HEK293 (cell line): ENCODE measurements around the gene RHBDL2.

Experiments used
- CTCF ChIA-PET: fragments of 350-600 bp; formaldehyde crosslinking; extraction: SDS; loops from one replicate; lab custom pipeline; 2021; ENCODE audit warnings: antibody characterized with exemption; lab: Yijun Ruan, JAX
- POLR2A ChIA-PET: fragments of 300-600 bp; formaldehyde crosslinking; extraction: SDS; loops from one replicate; lab custom pipeline; 2020; ENCODE audit warnings: antibody characterized with exemption, inconsistent platforms; lab: Yijun Ruan, JAX
- H3K27ac ChIP-seq: fragments of 200-500 bp; sonication (Bioruptor generic); 2 replicates; pipeline ENCODE4 v1.5.1; 2014; ENCODE audit warnings: low read depth, low read length, control low read depth, inconsistent platforms; ENCODE audit errors: extremely low read depth
- H3K36me3 ChIP-seq, 2 experiments: fragments of 200-500 bp in 1 of 2; sonication (Bioruptor generic) in 1 of 2; 1 replicate in 1 of 2; 2 replicates in 1 of 2; pipeline ENCODE4 v1.5.1; 2014 to 2017; ENCODE audit warnings: inconsistent platforms in 2 of 2, low read length in 2 of 2; ENCODE audit not compliant: control insufficient read depth in 2 of 2, insufficient read depth in 1 of 2
- H3K4me1 ChIP-seq: fragments of 200-500 bp; sonication (Bioruptor generic); 2 replicates; pipeline ENCODE4 v1.5.1; 2014; ENCODE audit warnings: mild to moderate bottlenecking, low read length, inconsistent platforms; ENCODE audit not compliant: control insufficient read depth, insufficient read depth
- H3K4me3 ChIP-seq: 2 replicates; pipeline ENCODE4 v1.5.1; 2011; ENCODE audit warnings: low read depth, mild to moderate bottlenecking, control low read depth, low read length, moderate library complexity
- H3K9me3 ChIP-seq: fragments of 200-500 bp; sonication (Bioruptor generic); 2 replicates; pipeline ENCODE4 v1.5.1; 2014; ENCODE audit warnings: low read depth, low read length, inconsistent platforms; ENCODE audit not compliant: control insufficient read depth, insufficient read depth
- MYNN ChIP-seq: fragments of 450-650 bp; formaldehyde crosslinking; IDR thresholded peaks from 2 replicates; pipeline ENCODE4 v1.5.1; 2016; ENCODE audit warnings: missing biosample characterization, missing genetic modification characterization, borderline replicate concordance
- OSR2 ChIP-seq: fragments of 450-650 bp; formaldehyde crosslinking; IDR thresholded peaks from 2 replicates; pipeline ENCODE4 v1.5.1; 2016; ENCODE audit warnings: missing biosample characterization, missing genetic modification characterization
- PRDM2 ChIP-seq: fragments of 450-650 bp; formaldehyde crosslinking; IDR thresholded peaks from 2 replicates; pipeline ENCODE4 v1.5.1; 2016; ENCODE audit warnings: missing biosample characterization, missing genetic modification characterization, borderline replicate concordance
- REPIN1 ChIP-seq: fragments of 450-650 bp; formaldehyde crosslinking; IDR thresholded peaks from 2 replicates; pipeline ENCODE4 v1.5.1; 2017; ENCODE audit warnings: missing biosample characterization, missing genetic modification characterization, low read depth
- SCRT1 ChIP-seq: fragments of 450-650 bp; formaldehyde crosslinking; IDR thresholded peaks from 2 replicates; pipeline ENCODE4 v1.5.1; 2016; ENCODE audit warnings: missing biosample characterization, missing genetic modification characterization, borderline replicate concordance
- SCRT2 ChIP-seq: fragments of 450-650 bp; formaldehyde crosslinking; IDR thresholded peaks from 2 replicates; pipeline ENCODE4 v1.5.1; 2016; ENCODE audit warnings: missing biosample characterization, missing genetic modification characterization
- SP3 ChIP-seq: fragments of 450-650 bp; formaldehyde crosslinking; IDR thresholded peaks from 2 replicates; pipeline ENCODE4 v1.5.1; 2016; ENCODE audit warnings: missing biosample characterization, missing genetic modification characterization
- ZBTB17 ChIP-seq: fragments of 450-650 bp; formaldehyde crosslinking; IDR thresholded peaks from 2 replicates; pipeline ENCODE4 v1.5.1; 2016; ENCODE audit warnings: missing biosample characterization, missing genetic modification characterization
- ZFP3 ChIP-seq: fragments of 450-650 bp; formaldehyde crosslinking; IDR thresholded peaks from 2 replicates; pipeline ENCODE4 v1.5.1; 2016; ENCODE audit warnings: low read depth, missing biosample characterization, missing genetic modification characterization
- ZFP69B ChIP-seq: fragments of 450-650 bp; formaldehyde crosslinking; IDR thresholded peaks from 2 replicates; pipeline ENCODE4 v1.5.1; 2016; ENCODE audit warnings: missing biosample characterization, missing genetic modification characterization
- ZNF133 ChIP-seq: fragments of 450-650 bp; formaldehyde crosslinking; IDR thresholded peaks from 2 replicates; pipeline ENCODE4 v1.5.1; 2016; ENCODE audit warnings: missing biosample characterization, missing genetic modification characterization
- ZNF148 ChIP-seq: fragments of 450-650 bp; formaldehyde crosslinking; IDR thresholded peaks from 2 replicates; pipeline ENCODE4 v1.5.0; 2017; ENCODE audit warnings: missing biosample characterization, missing genetic modification characterization, borderline replicate concordance
- ZNF18 ChIP-seq: fragments of 450-650 bp; formaldehyde crosslinking; IDR thresholded peaks from 2 replicates; pipeline ENCODE4 v1.5.1; 2016; ENCODE audit warnings: missing biosample characterization, missing genetic modification characterization
- ZNF274 ChIP-seq, 2 experiments: fragments of 200-500 bp in 1 of 2; fragments of 450-650 bp in 1 of 2; sonication (Bioruptor generic) in 1 of 2; formaldehyde crosslinking in 1 of 2; IDR thresholded peaks; 2 replicates each; pipeline versions ENCODE4 v1.5.1 to v1.6.1; 2014 to 2016; ENCODE audit warnings: borderline replicate concordance in 1 of 2, inconsistent platforms in 1 of 2, low read length in 1 of 2, missing biosample characterization in 1 of 2, missing genetic modification characterization in 1 of 2
- ZNF292 ChIP-seq: fragments of 450-650 bp; formaldehyde crosslinking; IDR thresholded peaks from 2 replicates; pipeline ENCODE4 v1.5.1; 2016; ENCODE audit warnings: low read depth, missing biosample characterization, missing genetic modification characterization, borderline replicate concordance
- ZNF341 ChIP-seq: fragments of 450-650 bp; formaldehyde crosslinking; IDR thresholded peaks from 2 replicates; pipeline ENCODE4; 2016; ENCODE audit warnings: low read depth, missing biosample characterization, missing genetic modification characterization
- ZNF362 ChIP-seq: fragments of 450-650 bp; formaldehyde crosslinking; IDR thresholded peaks from 2 replicates; pipeline ENCODE4 v1.5.1; 2016; ENCODE audit warnings: missing biosample characterization, missing genetic modification characterization
- ZNF510 ChIP-seq: fragments of 450-650 bp; formaldehyde crosslinking; IDR thresholded peaks from 2 replicates; pipeline ENCODE4 v1.5.1; 2018; ENCODE audit warnings: mild to moderate bottlenecking, missing genetic modification characterization, missing biosample characterization; ENCODE audit not compliant: insufficient replicate concordance
- ZNF521 ChIP-seq: fragments of 450-650 bp; formaldehyde crosslinking; IDR thresholded peaks from 2 replicates; pipeline ENCODE4 v1.5.1; 2017; ENCODE audit warnings: missing biosample characterization, mild to moderate bottlenecking, missing genetic modification characterization
- ZNF560 ChIP-seq: fragments of 450-650 bp; formaldehyde crosslinking; IDR thresholded peaks from 2 replicates; pipeline ENCODE4 v1.5.1; 2017; ENCODE audit warnings: missing biosample characterization, missing genetic modification characterization, borderline replicate concordance
- ZNF624 ChIP-seq: fragments of 450-650 bp; formaldehyde crosslinking; IDR thresholded peaks from 2 replicates; pipeline ENCODE4 v1.5.1; 2017; ENCODE audit warnings: missing biosample characterization, missing genetic modification characterization
- ZNF664 ChIP-seq: fragments of 450-650 bp; formaldehyde crosslinking; IDR thresholded peaks from 2 replicates; pipeline ENCODE4 v1.5.1; 2016; ENCODE audit warnings: missing biosample characterization, missing genetic modification characterization
- ZNF76 ChIP-seq: fragments of 450-650 bp; formaldehyde crosslinking; IDR thresholded peaks from 2 replicates; pipeline ENCODE4; 2016; ENCODE audit warnings: low read depth, missing biosample characterization, missing genetic modification characterization, borderline replicate concordance

Gene RHBDL2

GRCh38 chr1:38899560-38899959, 42.1 kb downstream of the RHBDL2 start (continued):
- TF ChIP-seq PRDM2 (tag by site-specific recombination) = no peak
- no peak for TF ChIP-seq MYNN (tag by site-specific recombination)
- TF ChIP-seq ZNF664 (tag by site-specific recombination) = no peak

GRCh38 chr1:38898653-38899230, 42.9 kb downstream of the RHBDL2 start:
- H3K9me3 ChIP-seq = no peaks in the 10 kb centered on the region
- ChIA-PET CTCF (no interaction called here), POLR2A (no interaction called here)

GRCh38 chr1:38896169-38896568, 45.5 kb downstream of the RHBDL2 start:
- no peaks in the 10 kb centered on the region for H3K36me3 ChIP-seq
- no peaks in the 10 kb centered on the region for H3K4me1 ChIP-seq
- ChIA-PET CTCF (no interaction called here), POLR2A (interaction anchor here (0.6 kb wide), 1 partner anchor 20 kb away, joined by 3 read pairs; no protein-coding TSS in a partner anchor)
- H3K27ac ChIP-seq = no peak overlapping the region
- no peak overlapping the region for H3K4me3 ChIP-seq
- no peaks in the 10 kb centered on the region for H3K9me3 ChIP-seq
- TF ChIP-seq ZNF76 (tag by site-specific recombination) (no peak), ZNF362 (tag by site-specific recombination) (no peak), OSR2 (tag by site-specific recombination) (no peak), ZNF624 (no peak), ZNF18 (tag by site-specific recombination) (no peak), ZNF510 (tag by site-specific recombination) (no peak), ZNF521 (no peak), ZBTB17 (no peak), ZNF560 (tag by site-specific recombination) (no peak), REPIN1 (no peak), SP3 (tag by site-specific recombination) (no peak), ZNF133 (no peak), ZNF274 (IDR thresholded peaks at IDR 0.05; ENCODE audit: low read length) (no peak), ZNF274 (tag by site-specific recombination; IDR thresholded peaks at IDR 0.05; ENCODE audit: borderline replicate concordance) (no peak), ZFP69B (no peak), ZFP3 (no peak), SCRT2 (tag by site-specific recombination) (no peak), ZNF148 (tag by site-specific recombination) (no peak), ZNF341 (tag by site-specific recombination) (no peak)

More at GRCh38 chr1:38898653-38899230, 42.9 kb downstream of the RHBDL2 start:
- Histone ChIP-seq H3K4me3 (no peak overlapping the region), H3K4me1 (no peaks in the 10 kb centered on the region), H3K27ac (no peak overlapping the region), H3K36me3 (no peaks in the 10 kb centered on the region)
- TF ChIP-seq SCRT2 (tag by site-specific recombination) (peak; percentile 87), ZNF292 (tag by site-specific recombination) (no peak), SCRT1 (tag by site-specific recombination) (peak; percentile 78)
